Adrenal gland (tissue), 5 donors: ENCODE measurements around the gene ARHGAP18.

Experiments used
- POLR2A ChIP-seq, 2 donors: fragments of 450-650 bp; IDR thresholded peaks; one replicate each; pipeline ENCODE4 v1.6.1; 2017; ENCODE audit warnings: antibody characterized with exemption in 2 of 2, mild to moderate bottlenecking in 2 of 2, moderate library complexity in 1 of 2
- TF ChIP-seq, protein P1 (sequence below), 6 experiments: fragments of 450-650 bp in 4 of 6; fragments of 200-600 bp in 2 of 6; sonication (generic) in 1 of 6; IDR thresholded peaks; 1 replicate in 5 of 6; 2 replicates in 1 of 6; pipeline versions ENCODE4 v1.5.1 to v1.8.0; 2016 to 2021; ENCODE audit warnings: antibody characterized with exemption in 6 of 6, mild to moderate bottlenecking in 2 of 6, moderate library complexity in 1 of 6
- donor health status: DM: no; HTN: no; CAD: no.

DNA sequence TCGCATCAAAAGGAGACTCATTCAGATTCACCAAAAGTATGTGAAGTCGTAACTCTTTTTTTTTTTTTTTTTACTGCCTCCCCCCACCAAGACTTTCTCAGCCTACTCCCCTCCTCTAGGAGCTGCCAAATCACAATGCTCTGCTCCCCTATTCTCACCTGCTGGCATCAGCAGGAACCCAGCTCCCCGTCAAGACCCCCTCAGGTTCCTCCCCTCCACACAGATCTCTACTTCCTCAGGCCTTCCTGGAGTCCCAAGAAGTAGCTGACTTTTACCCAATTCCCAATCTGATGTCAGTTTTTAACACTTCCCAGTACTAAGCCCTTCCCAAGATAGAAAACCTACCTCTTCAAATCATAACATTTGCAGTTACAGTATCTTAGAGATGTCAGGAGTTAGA is 39.3 kb downstream of the ARHGAP18 start:
- TF ChIP-seq, protein P1, sequence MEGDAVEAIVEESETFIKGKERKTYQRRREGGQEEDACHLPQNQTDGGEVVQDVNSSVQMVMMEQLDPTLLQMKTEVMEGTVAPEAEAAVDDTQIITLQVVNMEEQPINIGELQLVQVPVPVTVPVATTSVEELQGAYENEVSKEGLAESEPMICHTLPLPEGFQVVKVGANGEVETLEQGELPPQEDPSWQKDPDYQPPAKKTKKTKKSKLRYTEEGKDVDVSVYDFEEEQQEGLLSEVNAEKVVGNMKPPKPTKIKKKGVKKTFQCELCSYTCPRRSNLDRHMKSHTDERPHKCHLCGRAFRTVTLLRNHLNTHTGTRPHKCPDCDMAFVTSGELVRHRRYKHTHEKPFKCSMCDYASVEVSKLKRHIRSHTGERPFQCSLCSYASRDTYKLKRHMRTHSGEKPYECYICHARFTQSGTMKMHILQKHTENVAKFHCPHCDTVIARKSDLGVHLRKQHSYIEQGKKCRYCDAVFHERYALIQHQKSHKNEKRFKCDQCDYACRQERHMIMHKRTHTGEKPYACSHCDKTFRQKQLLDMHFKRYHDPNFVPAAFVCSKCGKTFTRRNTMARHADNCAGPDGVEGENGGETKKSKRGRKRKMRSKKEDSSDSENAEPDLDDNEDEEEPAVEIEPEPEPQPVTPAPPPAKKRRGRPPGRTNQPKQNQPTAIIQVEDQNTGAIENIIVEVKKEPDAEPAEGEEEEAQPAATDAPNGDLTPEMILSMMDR (IDR thresholded peaks at IDR 0.05), result no peak
- TF ChIP-seq POLR2A (IDR thresholded peaks at IDR 0.05), result no peak
